ENCODE measurements around the gene FBXO9.

DNA sequence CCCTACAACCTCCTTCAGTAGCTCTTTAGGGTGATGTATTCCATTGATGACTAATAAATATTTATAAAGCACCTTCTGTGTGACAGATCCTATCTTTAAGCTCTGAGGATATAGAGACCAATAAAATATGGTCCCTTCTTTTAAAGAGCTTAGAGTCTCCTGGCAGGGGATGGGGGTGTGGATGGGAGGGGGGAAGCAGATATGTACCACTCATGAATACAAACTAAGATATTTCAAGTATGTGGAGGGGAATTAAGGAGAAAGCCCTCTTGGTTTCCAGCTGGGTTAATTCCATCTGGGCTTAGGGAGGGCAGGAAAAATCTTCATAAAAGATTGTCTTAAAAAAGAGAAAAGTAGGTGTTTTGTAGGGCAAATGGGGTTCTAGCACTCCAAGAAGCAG, 21.6 kb upstream of the FBXO9 start:
- TF ChIP-seq, protein P1, sequence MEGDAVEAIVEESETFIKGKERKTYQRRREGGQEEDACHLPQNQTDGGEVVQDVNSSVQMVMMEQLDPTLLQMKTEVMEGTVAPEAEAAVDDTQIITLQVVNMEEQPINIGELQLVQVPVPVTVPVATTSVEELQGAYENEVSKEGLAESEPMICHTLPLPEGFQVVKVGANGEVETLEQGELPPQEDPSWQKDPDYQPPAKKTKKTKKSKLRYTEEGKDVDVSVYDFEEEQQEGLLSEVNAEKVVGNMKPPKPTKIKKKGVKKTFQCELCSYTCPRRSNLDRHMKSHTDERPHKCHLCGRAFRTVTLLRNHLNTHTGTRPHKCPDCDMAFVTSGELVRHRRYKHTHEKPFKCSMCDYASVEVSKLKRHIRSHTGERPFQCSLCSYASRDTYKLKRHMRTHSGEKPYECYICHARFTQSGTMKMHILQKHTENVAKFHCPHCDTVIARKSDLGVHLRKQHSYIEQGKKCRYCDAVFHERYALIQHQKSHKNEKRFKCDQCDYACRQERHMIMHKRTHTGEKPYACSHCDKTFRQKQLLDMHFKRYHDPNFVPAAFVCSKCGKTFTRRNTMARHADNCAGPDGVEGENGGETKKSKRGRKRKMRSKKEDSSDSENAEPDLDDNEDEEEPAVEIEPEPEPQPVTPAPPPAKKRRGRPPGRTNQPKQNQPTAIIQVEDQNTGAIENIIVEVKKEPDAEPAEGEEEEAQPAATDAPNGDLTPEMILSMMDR (conservative IDR thresholded peaks at IDR 0.05 in 1 of 2, IDR thresholded peaks at IDR 0.05 in 1 of 2; ENCODE audit: extremely low read depth in 1 of 2, insufficient read depth in 1 of 2, low read depth in 1 of 2, low read length in 2 of 2), result no peak
- TF ChIP-seq EZH2 (IDR thresholded peaks at IDR 0.05; ENCODE audit: borderline replicate concordance, low read length), result no peak

All from mammary epithelial cell (primary cell).